SK-N-SH (cell line): ENCODE data around the gene CLDN9. TPM values are rescaled to one million over a fixed set of nuclear protein-coding genes. Genes with fewer than 3 reads are reported as not detected.

Experiments used
- CTCF ChIA-PET: fragments of 300-600, 350-600 bp; formaldehyde crosslinking; extraction: SDS; loops from one replicate; lab custom pipeline; 2021; lab: Yijun Ruan, JAX
- POLR2A ChIA-PET: fragments of 350-600 bp; sonication (Branson Sonifier 250); formaldehyde crosslinking; extraction: SDS; loops from one replicate; lab custom pipeline; 2020; ENCODE audit warnings: antibody characterized with exemption, inconsistent platforms; lab: Yijun Ruan, JAX
- DNase-seq: peaks from one replicate; pipeline ENCODE4 v3.0.0; 2012
- H2AFZ ChIP-seq: fragments of 200-600 bp; sonication (generic); 2 replicates; pipeline ENCODE4 v1.8.1; 2016; ENCODE audit warnings: antibody characterized with exemption, mild to moderate bottlenecking, low read depth
- H3F3A ChIP-seq: fragments of 200-600 bp; sonication (generic); replicated peaks from 2 replicates; pipeline ENCODE3; 2016; ENCODE audit warnings: antibody characterized with exemption, mild to moderate bottlenecking; ENCODE audit not compliant: insufficient read depth
- H3K27ac ChIP-seq, 2 experiments: fragments of 200-500 bp in 1 of 2; fragments of 200-600 bp in 1 of 2; sonication (Bioruptor generic) in 1 of 2; sonication (generic), shearing (Covaris generic) in 1 of 2; 2 replicates each; pipeline versions ENCODE4 v1.5.1 to v1.6.1; 2014 to 2016; ENCODE audit warnings: low read depth in 2 of 2, inconsistent platforms in 1 of 2, low read length in 1 of 2, mild to moderate bottlenecking in 1 of 2, mixed read lengths in 1 of 2
- H3K27me3 ChIP-seq: fragments of 200-600 bp; sonication (generic), shearing (Covaris generic); 2 replicates; pipeline ENCODE4 v1.6.1; 2016; ENCODE audit warnings: mixed run types; ENCODE audit not compliant: insufficient read depth
- H3K36me3 ChIP-seq, 2 experiments: fragments of 200-500 bp in 1 of 2; fragments of 200-600 bp in 1 of 2; sonication (Bioruptor generic) in 1 of 2; sonication (generic) in 1 of 2; replicated peaks in 1 of 2; 2 replicates each; pipeline versions ENCODE3 to v1.5.1; 2014 to 2016; ENCODE audit warnings: low read length in 1 of 2, mild to moderate bottlenecking in 1 of 2; ENCODE audit not compliant: insufficient read depth in 2 of 2, control insufficient read depth in 1 of 2
- H3K4me1 ChIP-seq, 2 experiments: fragments of 200-500 bp in 1 of 2; fragments of 200-600 bp in 1 of 2; sonication (Bioruptor generic) in 1 of 2; sonication (generic), shearing (Covaris generic) in 1 of 2; 2 replicates each; pipeline versions ENCODE4 v1.5.1 to v1.6.1; 2014 to 2016; ENCODE audit warnings: low read depth in 1 of 2, low read length in 1 of 2, mixed run types in 1 of 2; ENCODE audit not compliant: insufficient read depth in 2 of 2, control insufficient read depth in 1 of 2
- H3K4me2 ChIP-seq: fragments of 200-600 bp; sonication (generic), shearing (Covaris generic); 2 replicates; pipeline ENCODE4 v1.6.1; 2017; ENCODE audit warnings: mixed run types
- H3K4me3 ChIP-seq, 2 experiments: fragments of 200-500 bp in 1 of 2; fragments of 200-600 bp in 1 of 2; sonication (Bioruptor generic) in 1 of 2; sonication (generic), shearing (Covaris generic) in 1 of 2; 2 replicates each; pipeline versions ENCODE4 v1.5.1 to v1.8.1; 2014 to 2016; ENCODE audit warnings: low read depth in 2 of 2, inconsistent platforms in 1 of 2, low read length in 1 of 2, mild to moderate bottlenecking in 1 of 2, mixed read lengths in 1 of 2, moderate library complexity in 1 of 2
- H3K79me2 ChIP-seq: fragments of 200-600 bp; sonication (generic); 2 replicates; pipeline ENCODE4 v1.8.1; 2017; ENCODE audit warnings: mild to moderate bottlenecking; ENCODE audit not compliant: insufficient read depth
- H3K9ac ChIP-seq: fragments of 200-600 bp; sonication (generic); 2 replicates; pipeline ENCODE4 v1.6.1; 2017; ENCODE audit warnings: mixed run types
- H3K9me2 ChIP-seq: fragments of 200-600 bp; sonication (generic); 2 replicates; pipeline ENCODE4 v1.6.1; 2017; ENCODE audit warnings: mixed run types
- H3K9me3 ChIP-seq: fragments of 200-600 bp; sonication (generic); 2 replicates; pipeline ENCODE4 v1.6.1; 2017; ENCODE audit warnings: mixed run types, mild to moderate bottlenecking, moderate library complexity
- H4K20me1 ChIP-seq: fragments of 200-600 bp; sonication (generic); 2 replicates; pipeline ENCODE4 v1.6.1; 2017; ENCODE audit warnings: mild to moderate bottlenecking, mixed run types; ENCODE audit not compliant: insufficient read depth
- CHD2 ChIP-seq: fragments of 150-350 bp; IDR thresholded peaks from 2 replicates; pipeline ENCODE4 v1.6.1; 2018; ENCODE audit warnings: low read length; ENCODE audit not compliant: partially characterized antibody
- EZH2phosphoT487 ChIP-seq: fragments of 200-600 bp; sonication (generic); IDR thresholded peaks from 2 replicates; pipeline ENCODE4 v1.6.1; 2017; ENCODE audit warnings: low read depth, mixed run types, mild to moderate bottlenecking, antibody characterized with exemption, moderate library complexity, borderline replicate concordance
- FOXJ3 ChIP-seq: sonication (generic); formaldehyde crosslinking; IDR thresholded peaks from 2 replicates; pipeline ENCODE4 v1.5.1; 2020; ENCODE audit warnings: mild to moderate bottlenecking, missing genetic modification reagents
- GABPA ChIP-seq: IDR thresholded peaks from 2 replicates; pipeline ENCODE4 v1.4.0; 2012; ENCODE audit warnings: low read depth, mild to moderate bottlenecking
- GATA2 ChIP-seq: sonication (generic); formaldehyde crosslinking; IDR thresholded peaks from 2 replicates; pipeline ENCODE4 v1.5.0; 2020; ENCODE audit warnings: mild to moderate bottlenecking, missing genetic modification reagents
- IRF3 ChIP-seq: fragments of 150-350 bp; IDR thresholded peaks from 2 replicates; pipeline ENCODE4 v1.6.1; 2016; ENCODE audit warnings: mild to moderate bottlenecking, low read depth, low read length
- MEF2A ChIP-seq: IDR thresholded peaks from 2 replicates; pipeline ENCODE4 v1.4.0; 2012; ENCODE audit warnings: low read depth, borderline replicate concordance
- PBX3 ChIP-seq: IDR thresholded peaks from 2 replicates; pipeline ENCODE4; 2012
- REST ChIP-seq: IDR thresholded peaks from 2 replicates; pipeline ENCODE4 v1.6.1; 2012; ENCODE audit warnings: mild to moderate bottlenecking, low read depth, low read length, moderate library complexity
- RFX5 ChIP-seq: IDR thresholded peaks from 2 replicates; pipeline ENCODE4 v1.6.1; 2012; ENCODE audit warnings: mild to moderate bottlenecking, improper control_type of control experiment, low read length
- TCF12 ChIP-seq: IDR thresholded peaks from 2 replicates; pipeline ENCODE4 v1.4.0; 2012
- TEAD4 ChIP-seq: IDR thresholded peaks from 2 replicates; pipeline ENCODE4 v1.4.0; 2012; ENCODE audit warnings: mild to moderate bottlenecking, borderline replicate concordance; ENCODE audit not compliant: insufficient read depth
- USF1 ChIP-seq: IDR thresholded peaks from 2 replicates; pipeline ENCODE4 v1.4.0; 2012; ENCODE audit warnings: low read depth, borderline replicate concordance
- ZBTB33 ChIP-seq: IDR thresholded peaks from 2 replicates; pipeline ENCODE4 v1.4.0; 2012; ENCODE audit warnings: low read depth, borderline replicate concordance
- WGBS: methylation state at CpG from one replicate; pipeline ENCODE4 v1.1.6; 2017; ENCODE audit warnings: low lambda C conversion rate; 5-methylcytosine and 5-hydroxymethylcytosine counted together
- polyA plus RNA-seq, 3 experiments: library from polyadenylated mRNA; depleted of rRNA; stranded (reverse); fragments of >200 nt; gene quantifications; 2 replicates each; pipeline ENCODE4 v1.2.3, GENCODE V29; 2012
- TF ChIP-seq, protein P1 (sequence below): fragments of 200-600 bp; sonication (generic); IDR thresholded peaks from 2 replicates; pipeline ENCODE4 v1.6.1; 2017; ENCODE audit warnings: antibody characterized with exemption, mild to moderate bottlenecking, moderate library complexity
- TF ChIP-seq, protein P2 (sequence below): IDR thresholded peaks from 2 replicates; pipeline ENCODE4 v1.4.0; 2012; ENCODE audit warnings: low read depth

The CLDN9 gene
- polyA plus RNA-seq, 1 of the 3 experiments (the other 2 are of a cell fraction), result 0.08 TPM

DNA sequence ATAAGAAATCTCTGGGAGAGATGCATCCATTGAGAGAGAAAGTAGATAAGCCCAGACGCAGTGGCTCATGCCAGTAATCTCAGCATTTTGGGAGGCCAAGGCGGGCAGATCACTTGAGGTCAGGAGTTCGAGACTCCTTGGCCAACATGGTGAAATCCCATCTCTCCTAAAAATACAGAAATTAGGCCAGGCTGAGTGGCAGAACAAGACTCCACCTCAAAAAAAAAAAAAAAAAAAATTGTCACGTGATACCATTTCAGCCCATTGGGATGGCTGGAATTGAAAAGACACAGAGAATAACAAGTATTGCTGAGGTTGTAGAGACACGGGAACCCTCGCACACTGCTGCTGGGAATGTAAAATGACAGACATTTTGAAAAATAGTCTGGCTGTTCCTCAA lies 49.8 kb downstream of the CLDN9 start:
- Histone ChIP-seq H3K27me3 (no peaks in the 10 kb centered on the region), H2AFZ (no peak overlapping the region)
- TF ChIP-seq TCF12 (no peak), GABPA (no peak), USF1 (no peak), ZBTB33 (no peak), IRF3 (no peak), MEF2A (no peak), PBX3 (no peak), RFX5 (no peak), REST (no peak), GATA2 (CRISPR knock-in tag) (no peak), EZH2phosphoT487 (no peak), CHD2 (no peak), TEAD4 (no peak), FOXJ3 (CRISPR knock-in tag) (no peak)
- TF ChIP-seq, protein P1, sequence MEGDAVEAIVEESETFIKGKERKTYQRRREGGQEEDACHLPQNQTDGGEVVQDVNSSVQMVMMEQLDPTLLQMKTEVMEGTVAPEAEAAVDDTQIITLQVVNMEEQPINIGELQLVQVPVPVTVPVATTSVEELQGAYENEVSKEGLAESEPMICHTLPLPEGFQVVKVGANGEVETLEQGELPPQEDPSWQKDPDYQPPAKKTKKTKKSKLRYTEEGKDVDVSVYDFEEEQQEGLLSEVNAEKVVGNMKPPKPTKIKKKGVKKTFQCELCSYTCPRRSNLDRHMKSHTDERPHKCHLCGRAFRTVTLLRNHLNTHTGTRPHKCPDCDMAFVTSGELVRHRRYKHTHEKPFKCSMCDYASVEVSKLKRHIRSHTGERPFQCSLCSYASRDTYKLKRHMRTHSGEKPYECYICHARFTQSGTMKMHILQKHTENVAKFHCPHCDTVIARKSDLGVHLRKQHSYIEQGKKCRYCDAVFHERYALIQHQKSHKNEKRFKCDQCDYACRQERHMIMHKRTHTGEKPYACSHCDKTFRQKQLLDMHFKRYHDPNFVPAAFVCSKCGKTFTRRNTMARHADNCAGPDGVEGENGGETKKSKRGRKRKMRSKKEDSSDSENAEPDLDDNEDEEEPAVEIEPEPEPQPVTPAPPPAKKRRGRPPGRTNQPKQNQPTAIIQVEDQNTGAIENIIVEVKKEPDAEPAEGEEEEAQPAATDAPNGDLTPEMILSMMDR, result no peak
- TF ChIP-seq, protein P2, sequence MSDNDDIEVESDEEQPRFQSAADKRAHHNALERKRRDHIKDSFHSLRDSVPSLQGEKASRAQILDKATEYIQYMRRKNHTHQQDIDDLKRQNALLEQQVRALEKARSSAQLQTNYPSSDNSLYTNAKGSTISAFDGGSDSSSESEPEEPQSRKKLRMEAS, result no peak
- TF ChIP-seq, all 33 proteins: peak for 0
- H3K4me3 ChIP-seq, result no peak overlapping the region
- no peak for DNase-seq
- no peaks in the 10 kb centered on the region for H4K20me1 ChIP-seq
- no peaks in the 10 kb centered on the region for H3F3A ChIP-seq
- H3K9me3 ChIP-seq, result no peaks in the 10 kb centered on the region
- no peak overlapping the region for H3K4me2 ChIP-seq
- H3K36me3 ChIP-seq, result no peaks in the 10 kb centered on the region
- H3K79me2 ChIP-seq, result no peaks in the 10 kb centered on the region
- no peak overlapping the region for H3K27ac ChIP-seq
- WGBS, result 80% methylated on average over 6 of the region's 6 CpGs
- ChIA-PET CTCF (interaction anchor here (0.8 to 3.9 kb wide), 2 partner anchors 33 to 67 kb away, joined by 3 to 26 read pairs; no protein-coding TSS in a partner anchor), POLR2A (no interaction called here)
- H3K9ac ChIP-seq, result no peak overlapping the region
- H3K9me2 ChIP-seq, result no peaks in the 10 kb centered on the region
- H3K4me1 ChIP-seq, result peaks cover 0 to 12% of the 10 kb centered on the region in 2 experiments; a peak in 1 of 4 replicates
